Measurements from ENCODE around the gene CACNG1. TPM values are rescaled to one million over a fixed set of nuclear protein-coding genes. Genes with fewer than 3 reads are reported as not detected.

CACNG1 gene
- total and polyA plus RNA-seq, 8 donors: 0.35 TPM; not detected in 7

- intact Hi-C loops (cut with DNase I): no loop called here
- no peak overlapping the region for H3K4me3 ChIP-seq
- ATAC-seq (no peak), FAIRE-seq (no peak), DNase-seq (no peak)
- 97 to 99% methylated on average over 11 of the region's 11 CpGs for WGBS, 2 donors
- peaks cover 23 to 28% (median 25%) of the 10 kb centered on the region in 3 donors for H3K4me1 ChIP-seq
- no peaks in the 10 kb centered on the region for H3K36me3 ChIP-seq
- H3K9me3 ChIP-seq: no peaks in the 10 kb centered on the region
- no peak overlapping the region for H3K27ac ChIP-seq
- H3K27me3 ChIP-seq: no peaks in the 10 kb centered on the region
- no peak for TF ChIP-seq CTCF (IDR thresholded peaks at IDR 0.05)
Observed at GRCh38 chr17:67078292-67078691, 33.9 kb downstream of the CACNG1 start.

GRCh38 chr17:67079491-67079890 is 35.1 kb downstream of the CACNG1 start:
- peaks cover 15 to 28% (median 23%) of the 10 kb centered on the region in 3 donors for H3K4me1 ChIP-seq
- no peaks in the 10 kb centered on the region for H3K9me3 ChIP-seq
- intact Hi-C loops (cut with DNase I): no loop called here
- H3K27me3 ChIP-seq: no peaks in the 10 kb centered on the region
- no peak overlapping the region for H3K4me3 ChIP-seq
- no peak for FAIRE-seq
- WGBS, 2 donors: 92 to 99% methylated on average over 2 of the region's 2 CpGs
- no peak overlapping the region for H3K27ac ChIP-seq
- DNase-seq: no peak
- ATAC-seq: no peak
- TF ChIP-seq CTCF (IDR thresholded peaks at IDR 0.05): no peak
- H3K36me3 ChIP-seq: no peaks in the 10 kb centered on the region

- Histone ChIP-seq H3K9me3 (no peaks in the 10 kb centered on the region), H3K27me3 (no peaks in the 10 kb centered on the region), H3K36me3 (peaks cover 0 to 2% (median 0%) of the 10 kb centered on the region in 3 donors), H3K4me3 (no peak overlapping the region), H3K27ac (no peak overlapping the region), H3K4me1 (peaks cover 3 to 19% (median 12%) of the 10 kb centered on the region in 3 donors)
- 95 to 96% methylated on average over 2 of the region's 2 CpGs for WGBS, 2 donors
- FAIRE-seq (no peak), ATAC-seq (no peak), DNase-seq (no peak)
- intact Hi-C loops (cut with DNase I): no loop called here
- TF ChIP-seq CTCF (IDR thresholded peaks at IDR 0.05): no peak
Observed at GRCh38 chr17:67080804-67081203, 36.5 kb downstream of the CACNG1 start.

GRCh38 chr17:67082107-67082506 is 37.8 kb downstream of the CACNG1 start:
- no peak overlapping the region for H3K27ac ChIP-seq
- no peak overlapping the region for H3K4me3 ChIP-seq
- peaks cover 0 to 11% (median 0%) of the 10 kb centered on the region in 3 donors for H3K36me3 ChIP-seq
- peaks cover 0 to 7% (median 3%) of the 10 kb centered on the region in 3 donors for H3K4me1 ChIP-seq
- no peak for TF ChIP-seq CTCF (IDR thresholded peaks at IDR 0.05)
- DNase-seq (no peak), FAIRE-seq (no peak), ATAC-seq (no peak)
- WGBS, 2 donors: 42 to 51% methylated on average over 1 of the region's 1 CpG
- intact Hi-C loops (cut with DNase I): no loop called here
- H3K27me3 ChIP-seq: no peaks in the 10 kb centered on the region
- no peaks in the 10 kb centered on the region for H3K9me3 ChIP-seq

GRCh38 chr17:67085406-67085805 is 41.1 kb downstream of the CACNG1 start:
- FAIRE-seq: no peak
- WGBS, 2 donors: 91% methylated on average over 3 of the region's 3 CpGs
- H3K27ac ChIP-seq: no peak overlapping the region
- intact Hi-C loops (cut with DNase I): no loop called here
- H3K27me3 ChIP-seq: no peaks in the 10 kb centered on the region
- H3K36me3 ChIP-seq: peaks cover 0 to 11% (median 0%) of the 10 kb centered on the region in 3 donors
- DNase-seq: no peak
- no peaks in the 10 kb centered on the region for H3K4me1 ChIP-seq
- no peak for ATAC-seq
- no peaks in the 10 kb centered on the region for H3K9me3 ChIP-seq
- TF ChIP-seq CTCF (IDR thresholded peaks at IDR 0.05): no peak
- H3K4me3 ChIP-seq: no peak overlapping the region

Measured in pancreas (tissue), 10 donors.